ENCODE measurements around the gene ABCA5.

DNA sequence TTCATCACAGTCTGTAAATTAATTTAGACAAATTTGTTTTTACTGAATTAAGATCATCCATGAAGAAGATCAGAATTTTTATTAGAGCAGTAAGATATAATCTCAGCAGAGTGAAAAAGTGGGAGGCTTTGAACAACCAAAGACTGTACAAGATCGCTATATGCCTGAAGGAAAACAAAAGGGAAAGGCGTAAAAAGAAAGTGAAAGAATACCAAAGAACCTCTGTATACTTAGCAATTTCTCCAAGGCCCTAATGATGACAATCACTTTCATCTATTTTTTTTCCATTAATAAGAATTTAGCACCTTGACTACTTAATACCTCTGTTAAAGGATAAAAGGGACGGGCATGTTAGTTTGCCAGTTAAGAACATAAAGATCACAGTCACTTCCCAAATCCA lies 59.7 kb downstream of the ABCA5 start:
- TF ChIP-seq, protein P1, sequence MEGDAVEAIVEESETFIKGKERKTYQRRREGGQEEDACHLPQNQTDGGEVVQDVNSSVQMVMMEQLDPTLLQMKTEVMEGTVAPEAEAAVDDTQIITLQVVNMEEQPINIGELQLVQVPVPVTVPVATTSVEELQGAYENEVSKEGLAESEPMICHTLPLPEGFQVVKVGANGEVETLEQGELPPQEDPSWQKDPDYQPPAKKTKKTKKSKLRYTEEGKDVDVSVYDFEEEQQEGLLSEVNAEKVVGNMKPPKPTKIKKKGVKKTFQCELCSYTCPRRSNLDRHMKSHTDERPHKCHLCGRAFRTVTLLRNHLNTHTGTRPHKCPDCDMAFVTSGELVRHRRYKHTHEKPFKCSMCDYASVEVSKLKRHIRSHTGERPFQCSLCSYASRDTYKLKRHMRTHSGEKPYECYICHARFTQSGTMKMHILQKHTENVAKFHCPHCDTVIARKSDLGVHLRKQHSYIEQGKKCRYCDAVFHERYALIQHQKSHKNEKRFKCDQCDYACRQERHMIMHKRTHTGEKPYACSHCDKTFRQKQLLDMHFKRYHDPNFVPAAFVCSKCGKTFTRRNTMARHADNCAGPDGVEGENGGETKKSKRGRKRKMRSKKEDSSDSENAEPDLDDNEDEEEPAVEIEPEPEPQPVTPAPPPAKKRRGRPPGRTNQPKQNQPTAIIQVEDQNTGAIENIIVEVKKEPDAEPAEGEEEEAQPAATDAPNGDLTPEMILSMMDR (IDR thresholded peaks at IDR 0.05; ENCODE audit: low read depth, low read length) = no peak
- no peak for TF ChIP-seq EZH2phosphoT487 (IDR thresholded peaks at IDR 0.05; ENCODE audit: low read depth)
